Spleen (tissue), 11 donors: Measurements from ENCODE around the gene COL2A1. TPM values are rescaled to one million over a fixed set of nuclear protein-coding genes. Genes with fewer than 3 reads are reported as not detected.

Experiments used
- DNase-seq: peaks from one replicate; pipeline ENCODE4 v3.0.0-alpha.2; 2020
- H3K27ac ChIP-seq, 8 donors: fragments of 200-600 bp; sonication (generic) in 7 of 8; 1 replicate in 4 of 8; 2 replicates in 4 of 8; pipeline versions ENCODE4 v1.5.0 to v1.8.0; 2016 to 2021; ENCODE audit warnings: inconsistent platforms in 4 of 8, mild to moderate bottlenecking in 4 of 8, moderate library complexity in 1 of 8
- H3K27me3 ChIP-seq, 7 donors: fragments of 200-600 bp; sonication (generic) in 6 of 7; replicated peaks in 1 of 7; 1 replicate in 4 of 7; 2 replicates in 3 of 7; pipeline versions ENCODE4 v1.5.0 to v1.8.0; 2016 to 2021; ENCODE audit warnings: inconsistent platforms in 3 of 7, mild to moderate bottlenecking in 1 of 7
- H3K36me3 ChIP-seq, 6 donors: fragments of 200-600 bp; sonication (generic) in 5 of 6; 1 replicate in 4 of 6; 2 replicates in 2 of 6; pipeline versions ENCODE4 v1.5.0 to v1.8.0; 2016 to 2021; ENCODE audit warnings: inconsistent platforms in 2 of 6
- H3K4me1 ChIP-seq, 6 donors: fragments of 200-600 bp; sonication (generic) in 5 of 6; 1 replicate in 3 of 6; 2 replicates in 3 of 6; pipeline versions ENCODE4 v1.5.0 to v1.8.0; 2016 to 2021; ENCODE audit warnings: inconsistent platforms in 3 of 6
- H3K4me3 ChIP-seq, 8 donors: fragments of 200-600 bp; sonication (generic) in 7 of 8; 1 replicate in 4 of 8; 2 replicates in 4 of 8; pipeline versions ENCODE4 v1.5.0 to v1.8.0; 2016 to 2021; ENCODE audit warnings: inconsistent platforms in 4 of 8, mild to moderate bottlenecking in 4 of 8, moderate library complexity in 2 of 8
- H3K9me3 ChIP-seq, 8 donors: fragments of 200-600 bp; sonication (generic) in 7 of 8; 1 replicate in 4 of 8; 2 replicates in 4 of 8; pipeline versions ENCODE4 v1.5.0 to v1.8.0; 2016 to 2021; ENCODE audit warnings: inconsistent platforms in 4 of 8
- CTCF ChIP-seq, 11 experiments: fragments of 200-600 bp in 7 of 11; fragments of 450-650 bp in 4 of 11; sonication (generic) in 4 of 11; IDR thresholded peaks in 8 of 11; conservative IDR thresholded peaks in 3 of 11; 1 replicate in 7 of 11; 2 replicates in 4 of 11; pipeline versions ENCODE4 v1.4.0 to v1.8.0; 2016 to 2021; ENCODE audit warnings: antibody characterized with exemption in 11 of 11, inconsistent platforms in 4 of 11, mild to moderate bottlenecking in 1 of 11
- POLR2A ChIP-seq, 3 donors: fragments of 450-650 bp; IDR thresholded peaks; one replicate each; pipeline ENCODE4 v1.5.1; 2017; ENCODE audit warnings: antibody characterized with exemption in 3 of 3, mild to moderate bottlenecking in 1 of 3
- POLR2AphosphoS5 ChIP-seq, 3 donors: sonication (generic); formaldehyde crosslinking; IDR thresholded peaks; one replicate each; pipeline ENCODE4 v1.5.1; 2017; ENCODE audit warnings: antibody characterized with exemption in 3 of 3
- WGBS, 5 donors: extraction: QIAGEN DNeasy Blood & Tissue Kit in 3 of 5; methylation state at CpG; one replicate each; pipeline versions ENCODE4 v1.1.5 to v1.1.7; 2013 to 2018; 5-methylcytosine and 5-hydroxymethylcytosine counted together
- intact Hi-C: fragments of 100-400 bp; cut with DNase I; formaldehyde crosslinking; loops from one replicate; pipeline ENCODE4 v1.15.0; 2023; ENCODE audit warnings: low total_unique reads
- polyA plus RNA-seq, 3 donors: library from polyadenylated mRNA; stranded (reverse); fragments of 200-250 nt; gene quantifications; one replicate each; pipeline ENCODE4 v1.2.1, GENCODE V29; 2013
- total RNA-seq, 7 donors: library from RNA; depleted of rRNA in 3 of 7; stranded (reverse); fragments of >200 nt in 3 of 7; fragmentation: NEBNext Ultra II Directional in 4 of 7; extraction: Animal tissue kit (Norgen Biotek cat#: 25700) in 4 of 7; gene quantifications; one replicate each; pipeline versions ENCODE4 v1.1.0 to v1.2.1, GENCODE V29; 2016 to 2021
- donor health status: healthy with polysubstance abuse.
- donor health status: DM: no; HTN: no; CAD: no; lungs with moderate emphysema.
- donor health status: DM: no; HTN: no; CAD: no.
- donor health status: Bipolar disorder and iron deficiency.
- donor health status: healthy.
- donor health status: DM: no; HTN: no; CAD: no.
- donor health status: DM: yes; HTN: yes; CAD: no.

Gene COL2A1
- total and polyA plus RNA-seq, 10 donors: 0.37 to 0.49 (median 0.47) TPM; not detected in 7

GRCh38 chr12:48023386-48023785 lies 19.1 kb upstream of the COL2A1 start:
- no peak for TF ChIP-seq POLR2AphosphoS5 (IDR thresholded peaks at IDR 0.05)
- TF ChIP-seq POLR2A (IDR thresholded peaks at IDR 0.05): no peak
- no peak for TF ChIP-seq CTCF (IDR thresholded peaks at IDR 0.05 in 8 of 11, conservative IDR thresholded peaks at IDR 0.05 in 3 of 11)
- H3K4me3 ChIP-seq: no peak overlapping the region
- intact Hi-C loops: no loop called here
- no peak overlapping the region for H3K27ac ChIP-seq
- no peak for DNase-seq
- H3K9me3 ChIP-seq: no peaks in the 10 kb centered on the region
- H3K27me3 ChIP-seq: peaks cover 0 to 36% (median 4%) of the 10 kb centered on the region in 7 donors
- no peaks in the 10 kb centered on the region for H3K36me3 ChIP-seq
- no peaks in the 10 kb centered on the region for H3K4me1 ChIP-seq
- WGBS, 5 donors: 64 to 83% (median 77%) methylated on average over 5 of the region's 5 CpGs

GRCh38 chr12:48022676-48023385 lies 18.6 kb upstream of the COL2A1 start:
- intact Hi-C loops: no loop called here
- DNase-seq: no peak
- Histone ChIP-seq H3K4me3 (no peak overlapping the region), H3K27ac (no peak overlapping the region), H3K4me1 (no peaks in the 10 kb centered on the region), H3K36me3 (no peaks in the 10 kb centered on the region), H3K9me3 (no peaks in the 10 kb centered on the region), H3K27me3 (peaks cover 0 to 36% (median 4%) of the 10 kb centered on the region in 7 donors)
- 81 to 96% (median 90%) methylated on average over 6 to 7 of the region's 7 CpGs for WGBS, 5 donors
- TF ChIP-seq POLR2AphosphoS5 (IDR thresholded peaks at IDR 0.05) (no peak), CTCF (IDR thresholded peaks at IDR 0.05 in 8 of 11, conservative IDR thresholded peaks at IDR 0.05 in 3 of 11) (no peak), POLR2A (IDR thresholded peaks at IDR 0.05) (no peak)

DNA sequence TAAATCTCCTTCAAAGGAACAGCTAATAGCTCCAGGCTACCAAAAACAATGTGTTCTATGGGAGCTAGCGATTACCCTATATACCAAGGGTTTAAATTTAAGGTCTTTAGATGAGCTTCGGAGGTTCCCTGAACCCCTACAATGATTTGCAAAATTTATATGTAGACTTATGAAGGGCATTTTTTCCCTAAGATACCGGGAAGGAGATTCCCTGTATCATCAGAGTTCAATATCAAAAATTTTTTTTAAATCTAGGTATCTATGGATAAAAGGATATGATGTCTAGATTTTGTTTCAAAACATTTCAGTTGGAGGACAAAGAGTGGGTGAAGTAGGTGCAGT lies 17.9 kb upstream of the COL2A1 start:
- H3K27ac ChIP-seq: no peak overlapping the region
- no peaks in the 10 kb centered on the region for H3K4me1 ChIP-seq
- no peak for TF ChIP-seq CTCF (IDR thresholded peaks at IDR 0.05 in 8 of 11, conservative IDR thresholded peaks at IDR 0.05 in 3 of 11)
- TF ChIP-seq POLR2A (IDR thresholded peaks at IDR 0.05): no peak
- no peak for TF ChIP-seq POLR2AphosphoS5 (IDR thresholded peaks at IDR 0.05)
- H3K4me3 ChIP-seq: no peak overlapping the region
- H3K27me3 ChIP-seq: peaks cover 0 to 36% (median 4%) of the 10 kb centered on the region in 7 donors
- DNase-seq: no peak
- no peaks in the 10 kb centered on the region for H3K36me3 ChIP-seq
- intact Hi-C loops: no loop called here
- 68 to 84% (median 77%) methylated on average over 3 of the region's 3 CpGs for WGBS, 5 donors
- H3K9me3 ChIP-seq: no peaks in the 10 kb centered on the region

GRCh38 chr12:48021485-48022179 lies 17.4 kb upstream of the COL2A1 start:
- DNase-seq: no peak
- TF ChIP-seq POLR2A (IDR thresholded peaks at IDR 0.05) (no peak), POLR2AphosphoS5 (IDR thresholded peaks at IDR 0.05) (no peak), CTCF (IDR thresholded peaks at IDR 0.05 in 8 of 11, conservative IDR thresholded peaks at IDR 0.05 in 3 of 11) (no peak)

More at GRCh38 chr12:48021485-48022179, 17.4 kb upstream of the COL2A1 start:
- Histone ChIP-seq H3K27me3 (peaks cover 0 to 36% (median 4%) of the 10 kb centered on the region in 7 donors), H3K27ac (no peak overlapping the region), H3K36me3 (no peaks in the 10 kb centered on the region), H3K9me3 (no peaks in the 10 kb centered on the region), H3K4me1 (no peaks in the 10 kb centered on the region), H3K4me3 (no peak overlapping the region)
- 65 to 91% (median 68%) methylated on average over 5 of the region's 5 CpGs for WGBS, 5 donors
- intact Hi-C loops: no loop called here
